Medulla oblongata (tissue), 1 donor: ENCODE measurements around the gene TEX9.
A peak's percentile ranks its signal among the peaks of the same experiment; 100 is the strongest.

Experiments
- DNase-seq: peaks from one replicate; pipeline ENCODE4 v3.0.0-alpha.2; 2015; ENCODE audit errors: extremely low spot score

TEX9 gene

GRCh38 chr15:56445746-56446145, 80.5 kb downstream of the TEX9 start:
- no peak for DNase-seq

GRCh38 chr15:56454836-56455235, 89.6 kb downstream of the TEX9 start:
- DNase-seq: no peak

GRCh38 chr15:56456229-56456628, 91.0 kb downstream of the TEX9 start:
- DNase-seq: no peak

- DNase-seq: no peak
Observed at GRCh38 chr15:56459096-56459495, 93.9 kb downstream of the TEX9 start.

GRCh38 chr15:56460071-56460470, 94.8 kb downstream of the TEX9 start:
- no peak for DNase-seq

GRCh38 chr15:56460947-56461346, 95.7 kb downstream of the TEX9 start:
- no peak for DNase-seq

- peak; percentile 97 for DNase-seq
Observed at GRCh38 chr15:56464893-56465520, 99.8 kb downstream of the TEX9 start, which contains the start of gene MNS1. Gene MNS1, minus strand, starts transcription at chr15:56465137. Its CDS starts 165 bp downstream, at chr15:56464972.

- DNase-seq: no peak
Observed at GRCh38 chr15:56467616-56468015, 102.4 kb downstream of the TEX9 start.

GRCh38 chr15:56468401-56468800, 103.2 kb downstream of the TEX9 start:
- DNase-seq: peak; percentile 59

- DNase-seq: peak; percentile 42
Observed at GRCh38 chr15:56469483-56469882, 104.3 kb downstream of the TEX9 start.

- DNase-seq: no peak
Observed at GRCh38 chr15:56471440-56472069, 106.3 kb downstream of the TEX9 start.

GRCh38 chr15:56472278-56472677, 107.1 kb downstream of the TEX9 start:
- DNase-seq: no peak

- no peak for DNase-seq
Observed at GRCh38 chr15:56473017-56473416, 107.8 kb downstream of the TEX9 start.

GRCh38 chr15:56475351-56475750, 110.1 kb downstream of the TEX9 start:
- no peak for DNase-seq
